Measurements from ENCODE around the gene MAPK12.

DNA sequence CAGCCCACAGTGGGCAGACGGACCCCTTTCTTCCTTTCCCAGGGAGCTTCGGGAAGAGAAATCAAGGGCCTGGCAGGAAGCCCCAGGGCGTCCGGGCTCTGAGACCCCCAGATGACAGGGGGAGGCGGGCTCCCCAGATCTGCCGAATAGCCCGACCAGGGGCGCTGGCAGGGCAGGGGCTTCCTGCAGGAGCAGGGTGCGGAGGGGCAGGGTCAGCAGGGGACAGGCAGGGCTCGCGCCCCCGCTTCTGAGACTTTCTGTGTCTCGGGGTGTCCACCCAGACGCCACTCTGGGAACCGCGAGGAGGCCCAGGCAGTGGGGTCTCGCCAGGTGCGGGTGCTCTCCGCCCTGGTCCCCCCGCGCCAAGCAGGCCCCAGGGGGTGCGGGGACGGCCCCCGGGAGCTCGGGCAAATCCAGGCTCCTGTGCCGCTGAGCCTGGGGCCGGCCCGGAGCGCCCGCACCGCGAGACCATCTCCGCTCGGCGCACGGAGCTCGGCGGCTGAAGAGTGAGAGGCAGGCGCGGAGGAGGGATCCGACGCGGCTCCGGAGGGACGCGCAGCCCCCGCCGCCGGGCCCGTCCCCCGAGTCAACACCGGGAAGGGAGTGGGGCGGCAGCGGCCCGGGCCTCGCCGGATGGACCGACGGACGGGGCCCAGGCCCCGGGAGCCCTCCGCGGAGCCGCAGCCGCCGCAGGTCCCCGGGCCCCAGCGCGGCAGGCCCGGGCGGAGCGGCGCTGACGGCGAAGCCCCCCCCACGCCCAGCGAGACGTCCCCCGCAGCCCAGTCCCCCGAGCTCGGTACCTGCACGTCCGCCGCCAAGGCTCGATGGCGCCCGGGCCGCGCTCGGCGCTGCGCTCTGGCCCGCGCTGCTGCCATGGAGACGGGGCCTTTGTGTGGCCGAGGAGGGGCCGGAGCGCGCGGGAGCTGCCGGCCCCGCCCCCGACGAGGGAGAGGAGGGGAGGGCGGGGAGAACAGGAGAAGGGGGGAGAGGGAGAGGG lies 45.6 kb upstream of the MAPK12 start, which contains the start of gene PLXNB2:
- TF ChIP-seq POLR2A (IDR thresholded peaks at IDR 0.05) = peak; percentile 54 to 55
- TF ChIP-seq, protein P1, sequence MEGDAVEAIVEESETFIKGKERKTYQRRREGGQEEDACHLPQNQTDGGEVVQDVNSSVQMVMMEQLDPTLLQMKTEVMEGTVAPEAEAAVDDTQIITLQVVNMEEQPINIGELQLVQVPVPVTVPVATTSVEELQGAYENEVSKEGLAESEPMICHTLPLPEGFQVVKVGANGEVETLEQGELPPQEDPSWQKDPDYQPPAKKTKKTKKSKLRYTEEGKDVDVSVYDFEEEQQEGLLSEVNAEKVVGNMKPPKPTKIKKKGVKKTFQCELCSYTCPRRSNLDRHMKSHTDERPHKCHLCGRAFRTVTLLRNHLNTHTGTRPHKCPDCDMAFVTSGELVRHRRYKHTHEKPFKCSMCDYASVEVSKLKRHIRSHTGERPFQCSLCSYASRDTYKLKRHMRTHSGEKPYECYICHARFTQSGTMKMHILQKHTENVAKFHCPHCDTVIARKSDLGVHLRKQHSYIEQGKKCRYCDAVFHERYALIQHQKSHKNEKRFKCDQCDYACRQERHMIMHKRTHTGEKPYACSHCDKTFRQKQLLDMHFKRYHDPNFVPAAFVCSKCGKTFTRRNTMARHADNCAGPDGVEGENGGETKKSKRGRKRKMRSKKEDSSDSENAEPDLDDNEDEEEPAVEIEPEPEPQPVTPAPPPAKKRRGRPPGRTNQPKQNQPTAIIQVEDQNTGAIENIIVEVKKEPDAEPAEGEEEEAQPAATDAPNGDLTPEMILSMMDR (IDR thresholded peaks at IDR 0.05) = peak in 2 of 6 experiments; percentile 5 to 6

Data from Peyer's patch (tissue), 4 donors.